ENCODE measurements around the gene ELOVL6.
"Not testable (repeated sequence)": the region's sequence is repeated elsewhere in the genome, so short reads cannot be mapped to it uniquely, and the experiment has no call there.

Gene ELOVL6

DNA sequence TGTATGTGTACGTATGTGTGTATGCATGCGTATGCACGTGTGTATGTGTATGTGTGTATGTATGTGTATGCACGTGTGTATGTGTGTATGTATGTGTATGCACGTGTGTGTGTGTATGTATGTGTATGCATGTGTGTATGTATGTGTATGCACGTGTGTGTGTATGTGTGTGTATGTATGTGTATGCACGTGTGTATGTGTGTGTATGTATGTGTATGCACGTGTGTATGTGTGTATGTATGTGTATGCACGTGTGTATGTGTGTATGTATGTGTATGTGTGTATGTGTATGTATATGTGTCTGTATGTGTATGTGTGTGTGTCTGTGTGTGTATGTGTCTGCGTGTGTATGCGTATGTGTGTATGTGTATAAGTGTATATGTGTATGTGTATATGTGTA is 35.2 kb upstream of the ELOVL6 start:
- H3K27me3 ChIP-seq (ENCODE audit: insufficient read depth, low read length, poor library complexity); H2BK120ac ChIP-seq (ENCODE audit: low read depth, low read length); H3K27ac ChIP-seq (ENCODE audit: low read depth, low read length); H3K18ac ChIP-seq (ENCODE audit: low read length); H3K23ac ChIP-seq (ENCODE audit: low read length); H3K9ac ChIP-seq (ENCODE audit: low read length); H3K79me1 ChIP-seq (ENCODE audit: low read length); H2AK5ac ChIP-seq (ENCODE audit: low read length); H2BK5ac ChIP-seq (ENCODE audit: low read length); H4K5ac ChIP-seq (ENCODE audit: low read length); H3K79me2 ChIP-seq (ENCODE audit: control insufficient read depth, insufficient read depth, low read length); DNase-seq; H3K56ac ChIP-seq (ENCODE audit: low read length); H3K4me2 ChIP-seq (ENCODE audit: low read length); H4K8ac ChIP-seq (ENCODE audit: low read depth, low read length); H3K4ac ChIP-seq (ENCODE audit: low read depth, low read length); H2BK15ac ChIP-seq (replicated peaks; ENCODE audit: low read depth); H3K4me1 ChIP-seq (ENCODE audit: control insufficient read depth, low read depth, low read length); H3K36me3 ChIP-seq (ENCODE audit: control insufficient read depth, insufficient read depth, low read length); H3K4me3 ChIP-seq (ENCODE audit: low read length): not testable (repeated sequence)
- WGBS (ENCODE audit: extremely low coverage, insufficient coverage, low lambda C conversion rate): 100% methylated on average over 2 of the region's 11 CpGs

DNA sequence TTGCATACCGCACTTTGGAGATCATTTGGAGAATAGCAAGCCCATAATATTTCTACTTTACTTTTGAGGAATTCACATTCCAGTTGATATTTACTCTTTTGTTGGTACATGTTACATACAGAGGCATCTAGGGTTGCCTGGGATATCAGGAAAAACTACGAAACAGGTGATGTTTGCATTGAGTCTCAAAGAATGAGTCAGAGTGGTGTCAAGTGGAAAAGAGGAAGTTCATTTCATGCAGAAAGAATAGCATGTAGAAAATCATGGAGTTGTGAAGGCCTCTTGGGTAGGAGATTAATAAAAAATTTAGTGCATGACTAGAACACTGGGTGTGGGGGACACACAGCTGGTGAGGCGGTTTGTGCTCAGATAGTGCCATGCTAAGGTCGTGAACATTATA is 33.5 kb upstream of the ELOVL6 start:
- H3K4ac ChIP-seq (ENCODE audit: low read depth, low read length): no peak overlapping the region
- no peak overlapping the region for H2BK5ac ChIP-seq (ENCODE audit: low read length)
- no peak for DNase-seq
- H3K4me2 ChIP-seq (ENCODE audit: low read length): no peak overlapping the region
- H2BK15ac ChIP-seq (replicated peaks; ENCODE audit: low read depth): no peak overlapping the region
- H3K27me3 ChIP-seq (ENCODE audit: insufficient read depth, low read length, poor library complexity): no peaks in the 10 kb centered on the region
- H3K79me2 ChIP-seq (ENCODE audit: control insufficient read depth, insufficient read depth, low read length): no peaks in the 10 kb centered on the region
- no peak overlapping the region for H4K8ac ChIP-seq (ENCODE audit: low read depth, low read length)
- no peaks in the 10 kb centered on the region for H3K79me1 ChIP-seq (ENCODE audit: low read length)
- H2AK5ac ChIP-seq (ENCODE audit: low read length): no peak overlapping the region
- H3K4me3 ChIP-seq (ENCODE audit: low read length): no peak overlapping the region
- H3K23ac ChIP-seq (ENCODE audit: low read length): no peak overlapping the region
- H3K27ac ChIP-seq (ENCODE audit: low read depth, low read length): no peak overlapping the region
- H3K18ac ChIP-seq (ENCODE audit: low read length): no peak overlapping the region
- H3K9ac ChIP-seq (ENCODE audit: low read length): no peak overlapping the region
- no peak overlapping the region for H4K5ac ChIP-seq (ENCODE audit: low read length)
- H3K36me3 ChIP-seq (ENCODE audit: control insufficient read depth, insufficient read depth, low read length): no peaks in the 10 kb centered on the region
- H3K4me1 ChIP-seq (ENCODE audit: control insufficient read depth, low read depth, low read length): no peaks in the 10 kb centered on the region
- no CpG with 5 or more reads among the region's 4 CpGs for WGBS (ENCODE audit: extremely low coverage, insufficient coverage, low lambda C conversion rate)
- H3K56ac ChIP-seq (ENCODE audit: low read length): no peak overlapping the region
- H2BK120ac ChIP-seq (ENCODE audit: low read depth, low read length): no peak overlapping the region

DNA sequence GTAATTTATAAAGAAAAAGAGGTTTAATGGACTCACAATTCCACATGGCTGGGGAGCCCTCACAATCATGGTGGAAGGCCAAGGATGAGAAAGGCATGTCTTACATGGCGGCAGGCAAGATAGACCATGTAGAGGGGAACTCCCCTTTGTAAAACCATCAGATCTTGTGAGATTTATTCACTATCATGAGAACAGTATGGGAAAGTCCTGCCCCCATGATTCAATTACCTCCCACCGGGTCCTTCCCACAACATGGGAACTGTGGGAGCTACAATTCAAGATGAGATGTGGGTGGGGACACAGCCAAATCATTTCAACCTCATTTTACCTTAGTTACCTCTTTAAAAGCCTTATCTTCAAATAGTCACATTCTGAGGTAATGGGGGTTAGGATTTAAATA is 30.9 kb upstream of the ELOVL6 start:
- Histone ChIP-seq H3K4me3 (ENCODE audit: low read length) (no peak overlapping the region), H3K4ac (ENCODE audit: low read depth, low read length) (no peak overlapping the region), H3K79me1 (ENCODE audit: low read length) (no peaks in the 10 kb centered on the region), H3K23ac (ENCODE audit: low read length) (no peak overlapping the region), H3K9ac (ENCODE audit: low read length) (no peak overlapping the region), H3K27ac (ENCODE audit: low read depth, low read length) (no peak overlapping the region), H3K56ac (ENCODE audit: low read length) (no peak overlapping the region), H3K18ac (ENCODE audit: low read length) (no peak overlapping the region), H4K5ac (ENCODE audit: low read length) (no peak overlapping the region), H3K4me1 (ENCODE audit: control insufficient read depth, low read depth, low read length) (no peaks in the 10 kb centered on the region), H3K27me3 (ENCODE audit: insufficient read depth, low read length, poor library complexity) (no peaks in the 10 kb centered on the region), H2BK15ac (replicated peaks; ENCODE audit: low read depth) (no peak overlapping the region), H3K4me2 (ENCODE audit: low read length) (no peak overlapping the region), H3K79me2 (ENCODE audit: control insufficient read depth, insufficient read depth, low read length) (no peaks in the 10 kb centered on the region), H2BK120ac (ENCODE audit: low read depth, low read length) (no peak overlapping the region), H3K36me3 (ENCODE audit: control insufficient read depth, insufficient read depth, low read length) (no peaks in the 10 kb centered on the region), H2AK5ac (ENCODE audit: low read length) (no peak overlapping the region), H2BK5ac (ENCODE audit: low read length) (no peak overlapping the region), H4K8ac (ENCODE audit: low read depth, low read length) (no peak overlapping the region)
- no CpG with 5 or more reads among the region's 2 CpGs for WGBS (ENCODE audit: extremely low coverage, insufficient coverage, low lambda C conversion rate)
- DNase-seq: no peak

DNA sequence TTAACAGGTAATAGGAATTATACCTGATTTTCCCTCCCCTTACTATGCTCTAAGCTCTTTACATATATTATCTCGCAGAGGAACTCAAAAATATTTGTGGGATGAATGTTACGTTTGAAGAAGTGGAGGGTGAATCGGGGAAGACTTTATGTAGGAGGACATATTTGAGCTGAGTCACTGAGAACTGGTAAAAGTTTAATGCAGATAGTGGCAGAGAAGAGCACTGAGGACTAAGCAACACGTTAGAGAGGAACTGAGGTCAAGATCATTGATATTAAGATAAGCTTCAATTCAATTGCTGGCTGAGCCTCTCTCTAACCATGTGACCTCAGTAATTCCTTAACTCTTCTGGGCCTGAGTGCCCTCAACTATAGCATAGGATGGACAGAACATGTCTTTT is 26.4 kb upstream of the ELOVL6 start:
- Histone ChIP-seq H3K4me2 (ENCODE audit: low read length) (no peak overlapping the region), H2BK5ac (ENCODE audit: low read length) (no peak overlapping the region), H3K4me1 (ENCODE audit: control insufficient read depth, low read depth, low read length) (no peaks in the 10 kb centered on the region), H3K27me3 (ENCODE audit: insufficient read depth, low read length, poor library complexity) (no peaks in the 10 kb centered on the region), H4K5ac (ENCODE audit: low read length) (no peak overlapping the region), H3K36me3 (ENCODE audit: control insufficient read depth, insufficient read depth, low read length) (no peaks in the 10 kb centered on the region), H3K23ac (ENCODE audit: low read length) (no peak overlapping the region), H3K4ac (ENCODE audit: low read depth, low read length) (no peak overlapping the region), H3K79me2 (ENCODE audit: control insufficient read depth, insufficient read depth, low read length) (no peaks in the 10 kb centered on the region), H3K27ac (ENCODE audit: low read depth, low read length) (no peak overlapping the region), H3K9ac (ENCODE audit: low read length) (no peak overlapping the region), H4K8ac (ENCODE audit: low read depth, low read length) (no peak overlapping the region), H2BK120ac (ENCODE audit: low read depth, low read length) (no peak overlapping the region), H3K56ac (ENCODE audit: low read length) (no peak overlapping the region), H3K18ac (ENCODE audit: low read length) (no peak overlapping the region), H3K4me3 (ENCODE audit: low read length) (no peak overlapping the region), H3K79me1 (ENCODE audit: low read length) (no peaks in the 10 kb centered on the region), H2AK5ac (ENCODE audit: low read length) (no peak overlapping the region), H2BK15ac (replicated peaks; ENCODE audit: low read depth) (no peak overlapping the region)
- WGBS (ENCODE audit: extremely low coverage, insufficient coverage, low lambda C conversion rate): 100% methylated on average over 2 of the region's 4 CpGs
- no peak for DNase-seq

DNA sequence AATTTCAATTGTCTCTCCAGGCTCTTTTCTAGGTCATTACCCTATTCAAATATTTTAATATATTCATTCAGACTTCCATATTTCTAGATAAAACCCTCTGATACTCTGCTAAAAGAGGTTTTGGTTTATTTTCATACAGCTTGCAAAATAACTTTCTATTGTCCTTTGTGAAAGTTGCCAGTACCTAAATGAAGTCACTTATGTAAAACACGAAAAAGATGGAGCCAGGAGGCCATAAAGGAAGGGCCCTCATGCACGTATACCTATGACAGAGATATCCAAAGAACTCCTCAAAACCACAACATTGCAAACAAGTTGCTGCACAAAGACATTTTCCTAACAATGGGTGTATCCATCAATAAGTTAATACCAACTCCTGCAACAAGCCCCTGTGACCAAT is 25.7 kb upstream of the ELOVL6 start:
- H4K8ac ChIP-seq (ENCODE audit: low read depth, low read length): no peak overlapping the region
- no peak overlapping the region for H4K5ac ChIP-seq (ENCODE audit: low read length)
- H2BK15ac ChIP-seq (replicated peaks; ENCODE audit: low read depth): no peak overlapping the region
- no peak overlapping the region for H3K4me3 ChIP-seq (ENCODE audit: low read length)
- no CpG with 5 or more reads among the region's 2 CpGs for WGBS (ENCODE audit: extremely low coverage, insufficient coverage, low lambda C conversion rate)
- no peaks in the 10 kb centered on the region for H3K36me3 ChIP-seq (ENCODE audit: control insufficient read depth, insufficient read depth, low read length)
- DNase-seq: no peak
- H3K4me1 ChIP-seq (ENCODE audit: control insufficient read depth, low read depth, low read length): no peaks in the 10 kb centered on the region
- no peak overlapping the region for H3K56ac ChIP-seq (ENCODE audit: low read length)
- H3K27me3 ChIP-seq (ENCODE audit: insufficient read depth, low read length, poor library complexity): no peaks in the 10 kb centered on the region
- H3K9ac ChIP-seq (ENCODE audit: low read length): no peak overlapping the region
- H2BK5ac ChIP-seq (ENCODE audit: low read length): no peak overlapping the region
- H3K79me2 ChIP-seq (ENCODE audit: control insufficient read depth, insufficient read depth, low read length): no peaks in the 10 kb centered on the region
- H3K27ac ChIP-seq (ENCODE audit: low read depth, low read length): no peak overlapping the region
- H3K79me1 ChIP-seq (ENCODE audit: low read length): no peaks in the 10 kb centered on the region
- no peak overlapping the region for H3K4ac ChIP-seq (ENCODE audit: low read depth, low read length)
- H3K18ac ChIP-seq (ENCODE audit: low read length): no peak overlapping the region
- no peak overlapping the region for H2AK5ac ChIP-seq (ENCODE audit: low read length)
- no peak overlapping the region for H2BK120ac ChIP-seq (ENCODE audit: low read depth, low read length)
- H3K4me2 ChIP-seq (ENCODE audit: low read length): no peak overlapping the region
- no peak overlapping the region for H3K23ac ChIP-seq (ENCODE audit: low read length)

DNA sequence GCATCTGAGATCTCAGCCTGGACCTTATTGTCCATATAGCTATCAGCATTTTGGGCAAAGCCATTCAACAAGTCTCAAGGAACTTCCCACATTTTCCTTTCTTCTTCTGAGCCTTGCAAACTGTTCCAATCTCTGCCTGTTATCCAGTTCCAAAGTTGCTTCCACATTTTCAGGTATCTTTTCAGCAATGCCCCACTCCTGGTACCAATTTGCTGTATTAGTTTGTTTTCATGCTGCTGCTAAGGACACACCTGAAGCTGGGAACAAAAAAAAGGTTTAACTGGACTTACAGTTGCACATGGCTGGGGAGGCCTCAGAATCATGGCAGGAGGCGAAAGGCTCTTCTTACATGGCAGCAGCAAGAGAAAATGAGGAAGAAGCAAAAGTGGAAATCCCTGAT is 20.5 kb upstream of the ELOVL6 start:
- H3K79me1 ChIP-seq (ENCODE audit: low read length); H2AK5ac ChIP-seq (ENCODE audit: low read length); H4K5ac ChIP-seq (ENCODE audit: low read length); H3K4me3 ChIP-seq (ENCODE audit: low read length); H3K56ac ChIP-seq (ENCODE audit: low read length); H3K4me1 ChIP-seq (ENCODE audit: control insufficient read depth, low read depth, low read length); H3K27me3 ChIP-seq (ENCODE audit: insufficient read depth, low read length, poor library complexity); DNase-seq; H3K4ac ChIP-seq (ENCODE audit: low read depth, low read length); H3K18ac ChIP-seq (ENCODE audit: low read length); H3K27ac ChIP-seq (ENCODE audit: low read depth, low read length); H2BK15ac ChIP-seq (replicated peaks; ENCODE audit: low read depth); H3K4me2 ChIP-seq (ENCODE audit: low read length); H3K9ac ChIP-seq (ENCODE audit: low read length); H3K36me3 ChIP-seq (ENCODE audit: control insufficient read depth, insufficient read depth, low read length); H3K79me2 ChIP-seq (ENCODE audit: control insufficient read depth, insufficient read depth, low read length); H2BK5ac ChIP-seq (ENCODE audit: low read length); H2BK120ac ChIP-seq (ENCODE audit: low read depth, low read length); H4K8ac ChIP-seq (ENCODE audit: low read depth, low read length); H3K23ac ChIP-seq (ENCODE audit: low read length): not testable (repeated sequence)
- no CpG with 5 or more reads among the region's 1 CpG for WGBS (ENCODE audit: extremely low coverage, insufficient coverage, low lambda C conversion rate)

All from mesendoderm (in vitro differentiated cells).